Liver (tissue), 9 donors: ENCODE data around the gene KLK2. TPM values are rescaled to one million over a fixed set of nuclear protein-coding genes. Genes with fewer than 3 reads are reported as not detected.

Experiments
- DNase-seq: peaks from one replicate; pipeline ENCODE4 v3.0.0-alpha.2; 2017; ENCODE audit warnings: low spot score
- H3K27ac ChIP-seq, 2 donors: one replicate each; pipeline ENCODE4 v1.7.0; 2013; ENCODE audit warnings: inconsistent platforms in 2 of 2, low read length in 2 of 2, control low read depth in 1 of 2, low read depth in 1 of 2, mild to moderate bottlenecking in 1 of 2
- H3K27me3 ChIP-seq, 4 donors: one replicate each; pipeline versions ENCODE4 v1.6.1 to v1.7.0; 2013; ENCODE audit warnings: low read length in 3 of 4, inconsistent platforms in 1 of 4, mild to moderate bottlenecking in 1 of 4, moderate library complexity in 1 of 4; ENCODE audit not compliant: control insufficient read depth in 4 of 4, insufficient read depth in 4 of 4
- H3K36me3 ChIP-seq, 4 donors: one replicate each; pipeline versions ENCODE4 v1.6.1 to v1.7.0; 2013; ENCODE audit warnings: low read length in 3 of 4, mild to moderate bottlenecking in 3 of 4, low read depth in 1 of 4, moderate library complexity in 1 of 4; ENCODE audit not compliant: control insufficient read depth in 4 of 4, insufficient read depth in 3 of 4
- H3K4me1 ChIP-seq, 4 donors: one replicate each; pipeline versions ENCODE4 v1.6.1 to v1.7.0; 2013; ENCODE audit warnings: low read length in 3 of 4, mild to moderate bottlenecking in 3 of 4, moderate library complexity in 1 of 4; ENCODE audit not compliant: control insufficient read depth in 4 of 4, insufficient read depth in 4 of 4
- H3K4me3 ChIP-seq, 3 donors: one replicate each; pipeline versions ENCODE4 v1.6.1 to v1.7.0; 2013; ENCODE audit warnings: low read length in 3 of 3, control low read depth in 1 of 3, low read depth in 1 of 3, mild to moderate bottlenecking in 1 of 3
- H3K9ac ChIP-seq, 2 donors: one replicate each; pipeline ENCODE4 v1.7.0; 2013; ENCODE audit warnings: low read length in 2 of 2, mild to moderate bottlenecking in 2 of 2, moderate library complexity in 2 of 2, control low read depth in 1 of 2, low read depth in 1 of 2
- H3K9me3 ChIP-seq, 4 donors: one replicate each; pipeline versions ENCODE4 v1.6.1 to v1.7.0; 2013; ENCODE audit warnings: low read length in 3 of 4; ENCODE audit not compliant: control insufficient read depth in 4 of 4
- ATF3 ChIP-seq: IDR thresholded peaks from 2 replicates; pipeline ENCODE4 v1.6.1; 2016; ENCODE audit warnings: antibody characterized with exemption
- CTCF ChIP-seq: fragments of 150-350 bp; IDR thresholded peaks from 2 replicates; pipeline ENCODE4 v1.5.1; 2017; ENCODE audit warnings: improper control_type of control experiment, low read depth, low read length; ENCODE audit not compliant: missing input control
- EGR1 ChIP-seq, 2 donors: IDR thresholded peaks; 2 replicates each; pipeline ENCODE4 v1.6.1; 2016 to 2018; ENCODE audit warnings: antibody characterized with exemption in 2 of 2, low read depth in 2 of 2
- FOXA1 ChIP-seq: IDR thresholded peaks from 2 replicates; pipeline ENCODE4 v1.6.1; 2016; ENCODE audit warnings: antibody characterized with exemption
- FOXA2 ChIP-seq: IDR thresholded peaks from 2 replicates; pipeline ENCODE4 v1.6.1; 2016; ENCODE audit warnings: antibody characterized with exemption
- HNF4A ChIP-seq, 2 donors: conservative IDR thresholded peaks; 2 replicates each; pipeline ENCODE4 v1.6.1; 2016; ENCODE audit warnings: antibody characterized with exemption in 2 of 2, mild to moderate bottlenecking in 2 of 2
- HNF4G ChIP-seq: IDR thresholded peaks from 2 replicates; pipeline ENCODE4 v1.6.1; 2016; ENCODE audit warnings: antibody characterized with exemption
- JUND ChIP-seq, 2 donors: IDR thresholded peaks; 2 replicates each; pipeline ENCODE4 v1.6.1; 2016; ENCODE audit warnings: antibody characterized with exemption in 2 of 2
- MAX ChIP-seq: IDR thresholded peaks from 2 replicates; pipeline ENCODE4 v1.6.1; 2016; ENCODE audit warnings: antibody characterized with exemption
- NR2F2 ChIP-seq: IDR thresholded peaks from 2 replicates; pipeline ENCODE4 v1.6.1; 2016; ENCODE audit warnings: antibody characterized with exemption
- RAD21 ChIP-seq, 2 donors: IDR thresholded peaks; 2 replicates each; pipeline ENCODE4 v1.6.1; 2016; ENCODE audit warnings: antibody characterized with exemption in 2 of 2, mild to moderate bottlenecking in 2 of 2
- REST ChIP-seq: IDR thresholded peaks from 2 replicates; pipeline ENCODE4 v1.6.1; 2016; ENCODE audit warnings: antibody characterized with exemption, mild to moderate bottlenecking
- RXRA ChIP-seq, 2 donors: IDR thresholded peaks; 2 replicates each; pipeline ENCODE4 v1.6.1; 2017 to 2018; ENCODE audit warnings: antibody characterized with exemption in 2 of 2, mild to moderate bottlenecking in 1 of 2
- SP1 ChIP-seq: IDR thresholded peaks from 2 replicates; pipeline ENCODE4 v1.6.1; 2018; ENCODE audit warnings: antibody characterized with exemption, mild to moderate bottlenecking
- TAF1 ChIP-seq: conservative IDR thresholded peaks from 2 replicates; pipeline ENCODE4 v1.6.1; 2016; ENCODE audit warnings: antibody characterized with exemption, mild to moderate bottlenecking
- YY1 ChIP-seq: IDR thresholded peaks from 2 replicates; pipeline ENCODE4 v1.6.1; 2016; ENCODE audit warnings: antibody characterized with exemption, mild to moderate bottlenecking
- ZBTB33 ChIP-seq: IDR thresholded peaks from 2 replicates; pipeline ENCODE4 v1.6.1; 2016; ENCODE audit warnings: antibody characterized with exemption
- WGBS: extraction: QIAGEN DNeasy Blood & Tissue Kit; methylation state at CpG from one replicate; pipeline ENCODE4 v1.1.7; 2013; 5-methylcytosine and 5-hydroxymethylcytosine counted together
- polyA plus RNA-seq, 2 donors: library from polyadenylated mRNA; stranded (reverse) in 1 of 2; unstranded in 1 of 2; fragments of 200-250 nt in 1 of 2; fragments of >200 nt in 1 of 2; fragmentation: Nextera tagmentation in 1 of 2; extraction: Ambion mirVana in 1 of 2; gene quantifications; one replicate each; pipeline versions ENCODE4 v1.2.1 to v1.2.3, GENCODE V29; 2013 to 2015
- total RNA-seq, 2 donors: library from RNA; depleted of rRNA; stranded (reverse); fragments of >200 nt; gene quantifications; one replicate each; pipeline ENCODE4 v1.2.3, GENCODE V29; 2014
- donor health status: healthy.
- donor health status: healthy.
- donor health status: healthy.
- donor health status: healthy.
- donor health status: healthy.

KLK2 gene
- total and polyA plus RNA-seq, 4 donors = not detected

- no peaks in the 10 kb centered on the region for H3K36me3 ChIP-seq
- H3K27me3 ChIP-seq = peaks cover 2 to 14% (median 5%) of the 10 kb centered on the region in 4 donors
- no peaks in the 10 kb centered on the region for H3K9me3 ChIP-seq
- no peak for DNase-seq
- no peaks in the 10 kb centered on the region for H3K4me1 ChIP-seq
- WGBS = 55% methylated on average over 9 of the region's 9 CpGs
- H3K9ac ChIP-seq = no peak within 1 kb of the TSS
- no peak within 1 kb of the TSS for H3K4me3 ChIP-seq
- H3K27ac ChIP-seq = no peak within 1 kb of the TSS
- TF ChIP-seq ATF3 = no peak
- no peak for TF ChIP-seq YY1
- TF ChIP-seq TAF1 = no peak
- TF ChIP-seq MAX = no peak
- TF ChIP-seq RAD21 (IDR thresholded peaks at IDR 0.05) = no peak
- no peak for TF ChIP-seq EGR1 (IDR thresholded peaks at IDR 0.05; ENCODE audit: low read depth in 2 of 2)
- TF ChIP-seq REST = no peak
- TF ChIP-seq JUND (IDR thresholded peaks at IDR 0.05) = no peak
- TF ChIP-seq HNF4A (conservative IDR thresholded peaks at IDR 0.05) = no peak
- no peak for TF ChIP-seq SP1
- no peak for TF ChIP-seq RXRA (IDR thresholded peaks at IDR 0.05)
- TF ChIP-seq FOXA1 = no peak
- no peak for TF ChIP-seq FOXA2
- TF ChIP-seq HNF4G = no peak
- no peak for TF ChIP-seq ZBTB33
- no peak for TF ChIP-seq CTCF
- TF ChIP-seq NR2F2 = no peak
These were observed 38.2 kb downstream of the KLK2 start, which contains the start of gene KLK4 for GRCh38 chr19:50911206-50912101. Gene KLK4, minus strand, starts transcription at chr19:50911395. Its CDS starts 657 bp downstream, at chr19:50910738.
